ENCODE measurements around the gene ITGA5. TPM values are rescaled to one million over a fixed set of nuclear protein-coding genes. Genes with fewer than 3 reads are reported as not detected.

Gene ITGA5
- total RNA-seq, 1 experiment from 2014 or later: 49.7 TPM

DNA sequence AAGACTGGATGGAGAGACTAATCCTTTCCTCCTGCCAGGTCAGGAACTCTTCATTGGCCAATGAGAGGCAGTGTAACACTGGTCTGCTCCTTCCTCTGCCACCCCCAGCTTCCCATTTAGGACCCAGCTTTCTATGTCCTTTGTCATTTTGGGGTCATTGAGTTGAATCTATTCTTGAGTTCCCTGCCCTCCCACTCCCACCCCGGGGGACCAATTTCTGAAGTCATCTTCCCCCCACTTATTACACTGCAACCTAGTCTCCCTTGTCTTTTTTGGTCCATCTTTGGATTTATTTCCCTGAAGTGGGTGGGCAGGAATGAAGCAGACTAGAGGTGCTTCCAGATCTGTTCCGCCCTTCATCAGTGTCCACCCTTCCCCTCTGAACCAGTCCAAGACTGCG lies 7.6 kb upstream of the ITGA5 start:
- Histone ChIP-seq H3K9ac (ENCODE audit: low read length) (no peak overlapping the region), H3K4me3 (replicated peaks in 1 of 2; ENCODE audit: low read depth in 1 of 2, low read length in 2 of 2) (no peak overlapping the region), H3K4me2 (ENCODE audit: low read length) (no peak overlapping the region), H3K27me3 (ENCODE audit: insufficient read depth, low read length) (no peaks in the 10 kb centered on the region), H3K9me3 (ENCODE audit: control insufficient read depth in 1 of 2, insufficient read depth in 1 of 2, low read depth in 1 of 2, low read length in 2 of 2) (no peaks in the 10 kb centered on the region), H3K4me1 (ENCODE audit: control insufficient read depth in 1 of 2, insufficient read depth in 2 of 2, low read length in 2 of 2) (peaks cover 3 to 28% of the 10 kb centered on the region in 2 experiments), H3K79me2 (ENCODE audit: insufficient read depth, low read length) (no peaks in the 10 kb centered on the region), H3K36me3 (ENCODE audit: control insufficient read depth in 1 of 2, insufficient read depth in 2 of 2, low read length in 2 of 2) (no peaks in the 10 kb centered on the region), H2AFZ (ENCODE audit: low read depth, low read length, poor library complexity, severe bottlenecking) (no peak overlapping the region), H3K27ac (ENCODE audit: low read depth, low read length) (no peak overlapping the region), H4K20me1 (ENCODE audit: insufficient read depth) (no peaks in the 10 kb centered on the region), H3K9me2 (ENCODE audit: insufficient read depth) (no peaks in the 10 kb centered on the region)
- ChIA-PET RAD21 (ENCODE audit: low non-redundant PET in 1 of 2, low total read pairs in 2 of 2, uncharacterized antibody in 2 of 2, unreplicated experiment in 2 of 2) (no interaction called here), CTCF (no interaction called here), POLR2A (no interaction called here)
- ATAC-seq: no peak
- TF ChIP-seq FOSL1 (IDR thresholded peaks at IDR 0.05; ENCODE audit: low read depth) (no peak), POLR2AphosphoS5 (IDR thresholded peaks at IDR 0.05; ENCODE audit: low read depth, low read length) (no peak), ZNF274 (IDR thresholded peaks at IDR 0.05; ENCODE audit: low read depth, low read length) (no peak), JUND (IDR thresholded peaks at IDR 0.05) (no peak), EZH2phosphoT487 (IDR thresholded peaks at IDR 0.05; ENCODE audit: borderline replicate concordance) (no peak), POLR2A (IDR thresholded peaks at IDR 0.05; ENCODE audit: borderline replicate concordance, extremely low read depth, insufficient read depth, insufficient read length) (no peak), ELF1 (IDR thresholded peaks at IDR 0.05; ENCODE audit: borderline replicate concordance, low read depth) (no peak), RAD21 (IDR thresholded peaks at IDR 0.05; ENCODE audit: low read depth) (no peak), EZH2 (IDR thresholded peaks at IDR 0.05) (no peak), EGR1 (IDR thresholded peaks at IDR 0.05; ENCODE audit: low read depth) (no peak)
- TF ChIP-seq, protein P1, sequence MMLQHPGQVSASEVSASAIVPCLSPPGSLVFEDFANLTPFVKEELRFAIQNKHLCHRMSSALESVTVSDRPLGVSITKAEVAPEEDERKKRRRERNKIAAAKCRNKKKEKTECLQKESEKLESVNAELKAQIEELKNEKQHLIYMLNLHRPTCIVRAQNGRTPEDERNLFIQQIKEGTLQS (IDR thresholded peaks at IDR 0.05): no peak
- no TSS peak for BruUV-seq (replicated peaks)
- DNase-seq (ENCODE audit: low read depth, low spot score): no peak
- intact Hi-C loops (cut with micrococcal nuclease): no loop called here

DNA sequence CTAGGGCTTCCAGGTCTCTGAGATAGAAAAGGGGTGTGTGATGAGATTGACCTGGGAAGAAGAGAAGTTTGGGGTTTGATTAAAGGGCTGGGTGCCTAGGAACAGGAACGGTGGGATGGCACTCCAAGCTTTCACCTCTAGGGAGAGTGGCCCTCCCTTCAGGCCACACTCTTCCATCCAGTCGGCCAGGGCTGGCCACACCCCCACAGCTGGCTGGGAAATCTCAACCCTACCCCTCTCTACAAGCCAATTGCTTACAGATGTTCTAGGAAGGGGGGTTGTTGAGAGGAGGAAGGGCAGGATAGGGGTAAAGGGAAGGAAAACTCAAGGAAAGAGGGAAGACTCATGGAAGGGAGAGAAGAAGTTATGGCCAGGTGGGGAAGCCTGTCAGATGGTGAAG lies 6.6 kb upstream of the ITGA5 start:
- H3K27ac ChIP-seq (ENCODE audit: low read depth, low read length): no peak overlapping the region
- H3K9me2 ChIP-seq (ENCODE audit: insufficient read depth): no peaks in the 10 kb centered on the region
- TF ChIP-seq CBX3 (IDR thresholded peaks at IDR 0.05; ENCODE audit: low read depth) (no peak), ELF1 (IDR thresholded peaks at IDR 0.05; ENCODE audit: borderline replicate concordance, low read depth) (no peak), ZFX (IDR thresholded peaks at IDR 0.05) (no peak), SRF (IDR thresholded peaks at IDR 0.05; ENCODE audit: low read depth) (no peak)
- TF ChIP-seq, protein P2, sequence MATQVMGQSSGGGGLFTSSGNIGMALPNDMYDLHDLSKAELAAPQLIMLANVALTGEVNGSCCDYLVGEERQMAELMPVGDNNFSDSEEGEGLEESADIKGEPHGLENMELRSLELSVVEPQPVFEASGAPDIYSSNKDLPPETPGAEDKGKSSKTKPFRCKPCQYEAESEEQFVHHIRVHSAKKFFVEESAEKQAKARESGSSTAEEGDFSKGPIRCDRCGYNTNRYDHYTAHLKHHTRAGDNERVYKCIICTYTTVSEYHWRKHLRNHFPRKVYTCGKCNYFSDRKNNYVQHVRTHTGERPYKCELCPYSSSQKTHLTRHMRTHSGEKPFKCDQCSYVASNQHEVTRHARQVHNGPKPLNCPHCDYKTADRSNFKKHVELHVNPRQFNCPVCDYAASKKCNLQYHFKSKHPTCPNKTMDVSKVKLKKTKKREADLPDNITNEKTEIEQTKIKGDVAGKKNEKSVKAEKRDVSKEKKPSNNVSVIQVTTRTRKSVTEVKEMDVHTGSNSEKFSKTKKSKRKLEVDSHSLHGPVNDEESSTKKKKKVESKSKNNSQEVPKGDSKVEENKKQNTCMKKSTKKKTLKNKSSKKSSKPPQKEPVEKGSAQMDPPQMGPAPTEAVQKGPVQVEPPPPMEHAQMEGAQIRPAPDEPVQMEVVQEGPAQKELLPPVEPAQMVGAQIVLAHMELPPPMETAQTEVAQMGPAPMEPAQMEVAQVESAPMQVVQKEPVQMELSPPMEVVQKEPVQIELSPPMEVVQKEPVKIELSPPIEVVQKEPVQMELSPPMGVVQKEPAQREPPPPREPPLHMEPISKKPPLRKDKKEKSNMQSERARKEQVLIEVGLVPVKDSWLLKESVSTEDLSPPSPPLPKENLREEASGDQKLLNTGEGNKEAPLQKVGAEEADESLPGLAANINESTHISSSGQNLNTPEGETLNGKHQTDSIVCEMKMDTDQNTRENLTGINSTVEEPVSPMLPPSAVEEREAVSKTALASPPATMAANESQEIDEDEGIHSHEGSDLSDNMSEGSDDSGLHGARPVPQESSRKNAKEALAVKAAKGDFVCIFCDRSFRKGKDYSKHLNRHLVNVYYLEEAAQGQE (IDR thresholded peaks at IDR 0.05; ENCODE audit: low read depth): no peak
- TF ChIP-seq, protein P3, sequence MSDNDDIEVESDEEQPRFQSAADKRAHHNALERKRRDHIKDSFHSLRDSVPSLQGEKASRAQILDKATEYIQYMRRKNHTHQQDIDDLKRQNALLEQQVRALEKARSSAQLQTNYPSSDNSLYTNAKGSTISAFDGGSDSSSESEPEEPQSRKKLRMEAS (IDR thresholded peaks at IDR 0.05): no peak
- ATAC-seq (peak; percentile 59), DNase-seq (ENCODE audit: low read depth, low spot score) (no peak)
- no peaks in the 10 kb centered on the region for H3K9me3 ChIP-seq (ENCODE audit: control insufficient read depth in 1 of 2, insufficient read depth in 1 of 2, low read depth in 1 of 2, low read length in 2 of 2)
- POLR2A ChIA-PET: no interaction called here
- no peak overlapping the region for H2AFZ ChIP-seq (ENCODE audit: low read depth, low read length, poor library complexity, severe bottlenecking)
- H3K4me1 ChIP-seq (ENCODE audit: control insufficient read depth in 1 of 2, insufficient read depth in 2 of 2, low read length in 2 of 2): peaks cover 3 to 35% of the 10 kb centered on the region in 2 experiments
- intact Hi-C loops (cut with micrococcal nuclease): no loop called here
- no peak overlapping the region for H3K4me3 ChIP-seq (replicated peaks in 1 of 2; ENCODE audit: low read depth in 1 of 2, low read length in 2 of 2)
- no peak overlapping the region for H3K4me2 ChIP-seq (ENCODE audit: low read length)
- RAD21 ChIA-PET (ENCODE audit: low non-redundant PET in 1 of 2, low total read pairs in 2 of 2, uncharacterized antibody in 2 of 2, unreplicated experiment in 2 of 2): no interaction called here
- H3K79me2 ChIP-seq (ENCODE audit: insufficient read depth, low read length): no peaks in the 10 kb centered on the region
- no TSS peak for BruUV-seq (replicated peaks)
- H3K27me3 ChIP-seq (ENCODE audit: insufficient read depth, low read length): no peaks in the 10 kb centered on the region
- H4K20me1 ChIP-seq (ENCODE audit: insufficient read depth): no peaks in the 10 kb centered on the region
- no peak overlapping the region for H3K9ac ChIP-seq (ENCODE audit: low read length)
- CTCF ChIA-PET: no interaction called here
- H3K36me3 ChIP-seq (ENCODE audit: control insufficient read depth in 1 of 2, insufficient read depth in 2 of 2, low read length in 2 of 2): no peaks in the 10 kb centered on the region
